ENCODE results near the gene MAPK6.

GRCh38 chr15:51971375-51972133 lies 47.5 kb upstream of the MAPK6 start, which contains the start of gene LEO1:
- TF ChIP-seq CTCF (conservative IDR thresholded peaks at IDR 0.05) (no peak; the same call in 1 of the 2 replicates), EZH2 (IDR thresholded peaks at IDR 0.05; ENCODE audit: low read depth) (no peak)

All from PC-9 (cell line).